NT2/D1 (cell line): ENCODE data around the gene SUCLG2.

Experiments used
- SUZ12 ChIP-seq: IDR thresholded peaks from 2 replicates; pipeline ENCODE4 v1.6.1; 2011; ENCODE audit not compliant: insufficient read length, insufficient read depth; ENCODE audit errors: extremely low read depth
- YY1 ChIP-seq: IDR thresholded peaks from 2 replicates; pipeline ENCODE4 v1.6.1; 2011; ENCODE audit not compliant: insufficient read length, insufficient read depth
- ZNF274 ChIP-seq: IDR thresholded peaks from 2 replicates; pipeline ENCODE4 v1.6.1; 2011; ENCODE audit warnings: mild to moderate bottlenecking, low read depth, low read length

DNA sequence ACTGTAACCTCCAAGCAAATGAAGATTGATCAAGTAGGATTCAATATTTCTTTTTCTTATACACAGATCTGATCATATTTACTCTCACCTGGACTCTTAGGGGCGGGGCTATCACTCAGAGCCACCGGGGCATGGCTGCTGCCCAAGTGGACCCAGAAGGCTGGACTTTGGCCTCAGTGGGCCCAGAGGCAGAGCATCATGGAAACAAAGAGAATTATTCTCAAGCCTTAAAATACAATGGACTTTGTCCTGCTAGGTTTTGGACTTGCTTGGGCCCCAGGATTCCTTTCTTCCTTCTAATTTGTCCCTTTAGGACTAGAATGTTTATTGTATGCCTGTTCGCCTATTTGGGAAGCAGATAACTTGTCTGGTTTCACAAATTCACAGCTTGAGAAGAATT lies 85.1 kb downstream of the SUCLG2 start:
- TF ChIP-seq YY1 (no peak), ZNF274 (no peak), SUZ12 (no peak)
